Activated naive CD4-positive, alpha-beta T cell treated with anti-CD3 and anti-CD28 coated beads, Interleukin-2, amount 10 ng/mL, durations not matched to agents 7 days and 5 days (primary cell): ENCODE results near the gene STK39.

Source experiments
- CTCF ChIA-PET: fragments of 350-600 bp; sonication (Branson Sonifier 250); formaldehyde crosslinking; loops from one replicate; lab custom pipeline; 2021; ENCODE audit warnings: antibody characterized with exemption; lab: Charles Lee
- DNase-seq: peaks from one replicate; pipeline ENCODE4 v3.0.0-alpha.2; 2020
- H3K27ac Mint-ChIP-seq: one replicate; pipeline ENCODE4 v1.8.0; 2021; ENCODE audit warnings: mild to moderate bottlenecking, moderate library complexity, mixed read lengths
- H3K27me3 Mint-ChIP-seq: one replicate; pipeline ENCODE4 v1.8.0; 2021; ENCODE audit warnings: mild to moderate bottlenecking, mixed read lengths
- H3K36me3 Mint-ChIP-seq: one replicate; pipeline ENCODE4 v1.8.0; 2021; ENCODE audit warnings: mixed read lengths
- H3K4me1 Mint-ChIP-seq: one replicate; pipeline ENCODE4 v1.8.0; 2021; ENCODE audit warnings: mixed read lengths
- H3K4me3 Mint-ChIP-seq: one replicate; pipeline ENCODE4 v1.8.0; 2021; ENCODE audit warnings: mild to moderate bottlenecking, moderate library complexity, mixed read lengths
- H3K9me3 Mint-ChIP-seq: one replicate; pipeline ENCODE4 v1.8.0; 2021; ENCODE audit warnings: mixed read lengths

The STK39 gene

GRCh38 chr2:168159754-168160585, 87.4 kb downstream of the STK39 start:
- H3K4me1 Mint-ChIP-seq, result peaks cover 8% of the 10 kb centered on the region
- H3K4me3 Mint-ChIP-seq, result no peak overlapping the region
- no peaks in the 10 kb centered on the region for H3K9me3 Mint-ChIP-seq
- H3K27me3 Mint-ChIP-seq, result no peaks in the 10 kb centered on the region
- CTCF ChIA-PET, result interaction anchor here (0.9 to 2.8 kb wide), 4 partner anchors 11 to 187 kb away, joined by 3 to 25 read pairs (median 4); no protein-coding TSS in a partner anchor
- DNase-seq, result no peak
- H3K27ac Mint-ChIP-seq, result no peak overlapping the region
- H3K36me3 Mint-ChIP-seq, result peaks cover 22% of the 10 kb centered on the region

GRCh38 chr2:168158586-168158985, 88.8 kb downstream of the STK39 start:
- CTCF ChIA-PET, result interaction anchor here (1.1 kb wide), 1 partner anchor 53 kb away, joined by 3 read pairs; no protein-coding TSS in a partner anchor
- Mint-ChIP-seq H3K36me3 (peaks cover 21% of the 10 kb centered on the region), H3K27ac (no peak overlapping the region)

GRCh38 chr2:168157926-168158325, 89.5 kb downstream of the STK39 start:
- H3K4me3 Mint-ChIP-seq, result no peak overlapping the region
- CTCF ChIA-PET, result interaction anchor here (1.1 kb wide), 1 partner anchor 54 kb away, joined by 3 read pairs; no protein-coding TSS in a partner anchor
- no peak for DNase-seq

More at GRCh38 chr2:168158586-168158985, 88.8 kb downstream of the STK39 start:
- Mint-ChIP-seq H3K27me3 (no peaks in the 10 kb centered on the region), H3K9me3 (no peaks in the 10 kb centered on the region), H3K4me3 (no peak overlapping the region), H3K4me1 (peaks cover 8% of the 10 kb centered on the region)
- no peak for DNase-seq

GRCh38 chr2:168157070-168157469, 90.3 kb downstream of the STK39 start:
- Mint-ChIP-seq H3K36me3 (peaks cover 20% of the 10 kb centered on the region), H3K4me3 (no peak overlapping the region), H3K27me3 (no peaks in the 10 kb centered on the region), H3K4me1 (peaks cover 8% of the 10 kb centered on the region), H3K27ac (no peak overlapping the region), H3K9me3 (no peaks in the 10 kb centered on the region)
- DNase-seq, result no peak
- CTCF ChIA-PET, result interaction anchor here (1.0 to 2.0 kb wide), 2 partner anchors 38 to 190 kb away, joined by 3 to 6 read pairs; no protein-coding TSS in a partner anchor

More at GRCh38 chr2:168157926-168158325, 89.5 kb downstream of the STK39 start:
- Mint-ChIP-seq H3K27me3 (no peaks in the 10 kb centered on the region), H3K27ac (no peak overlapping the region), H3K36me3 (peaks cover 15% of the 10 kb centered on the region), H3K9me3 (no peaks in the 10 kb centered on the region), H3K4me1 (peaks cover 8% of the 10 kb centered on the region)

GRCh38 chr2:168156661-168157060, 90.7 kb downstream of the STK39 start:
- CTCF ChIA-PET, result interaction anchor here (1.0 to 2.0 kb wide), 2 partner anchors 38 to 190 kb away, joined by 3 to 6 read pairs; no protein-coding TSS in a partner anchor
- DNase-seq, result no peak
- no peaks in the 10 kb centered on the region for H3K9me3 Mint-ChIP-seq
- no peak overlapping the region for H3K4me3 Mint-ChIP-seq
- peaks cover 8% of the 10 kb centered on the region for H3K4me1 Mint-ChIP-seq
- peaks cover 21% of the 10 kb centered on the region for H3K36me3 Mint-ChIP-seq
- H3K27me3 Mint-ChIP-seq, result no peaks in the 10 kb centered on the region
- no peak overlapping the region for H3K27ac Mint-ChIP-seq

- H3K27ac Mint-ChIP-seq, result no peak overlapping the region
- peaks cover 18% of the 10 kb centered on the region for H3K36me3 Mint-ChIP-seq
- no peak for DNase-seq
- H3K27me3 Mint-ChIP-seq, result no peaks in the 10 kb centered on the region
- H3K9me3 Mint-ChIP-seq, result no peaks in the 10 kb centered on the region
- CTCF ChIA-PET, result interaction anchor here (2.0 kb wide), 1 partner anchor 37 kb away, joined by 6 read pairs; no protein-coding TSS in a partner anchor
- no peak overlapping the region for H3K4me3 Mint-ChIP-seq
- peaks cover 8% of the 10 kb centered on the region for H3K4me1 Mint-ChIP-seq
Measured at GRCh38 chr2:168155680-168156079, 91.7 kb downstream of the STK39 start.

- no peak for DNase-seq
- peaks cover 9% of the 10 kb centered on the region for H3K4me1 Mint-ChIP-seq
- H3K36me3 Mint-ChIP-seq, result peaks cover 18% of the 10 kb centered on the region
- no peak overlapping the region for H3K4me3 Mint-ChIP-seq
- no peak overlapping the region for H3K27ac Mint-ChIP-seq
- CTCF ChIA-PET, result interaction anchor here (1.2 kb wide), 1 partner anchor 35 kb away, joined by 3 read pairs; no protein-coding TSS in a partner anchor
- H3K27me3 Mint-ChIP-seq, result no peaks in the 10 kb centered on the region
- no peaks in the 10 kb centered on the region for H3K9me3 Mint-ChIP-seq
Measured at GRCh38 chr2:168155046-168155445, 92.3 kb downstream of the STK39 start.

GRCh38 chr2:168152902-168153530, 94.4 kb downstream of the STK39 start:
- Mint-ChIP-seq H3K4me3 (no peak overlapping the region), H3K4me1 (peaks cover 18% of the 10 kb centered on the region), H3K27me3 (no peaks in the 10 kb centered on the region), H3K9me3 (no peaks in the 10 kb centered on the region), H3K27ac (no peak overlapping the region), H3K36me3 (peaks cover 20% of the 10 kb centered on the region)
- CTCF ChIA-PET, result no interaction called here
- no peak for DNase-seq

- CTCF ChIA-PET, result no interaction called here
- H3K9me3 Mint-ChIP-seq, result no peaks in the 10 kb centered on the region
- H3K4me1 Mint-ChIP-seq, result peaks cover 10% of the 10 kb centered on the region
- no peak for DNase-seq
- peaks cover 13% of the 10 kb centered on the region for H3K36me3 Mint-ChIP-seq
- no peak overlapping the region for H3K27ac Mint-ChIP-seq
- H3K4me3 Mint-ChIP-seq, result no peak overlapping the region
- H3K27me3 Mint-ChIP-seq, result no peaks in the 10 kb centered on the region
Measured at GRCh38 chr2:168149986-168150385, 97.4 kb downstream of the STK39 start.

GRCh38 chr2:168149150-168149974, 98.0 kb downstream of the STK39 start:
- no peaks in the 10 kb centered on the region for H3K27me3 Mint-ChIP-seq
- H3K27ac Mint-ChIP-seq, result no peak overlapping the region
- peaks cover 10% of the 10 kb centered on the region for H3K4me1 Mint-ChIP-seq
- H3K4me3 Mint-ChIP-seq, result no peak overlapping the region
- CTCF ChIA-PET, result no interaction called here
- H3K36me3 Mint-ChIP-seq, result peaks cover 15% of the 10 kb centered on the region
- DNase-seq, result no peak
- no peaks in the 10 kb centered on the region for H3K9me3 Mint-ChIP-seq

- Mint-ChIP-seq H3K27me3 (no peaks in the 10 kb centered on the region), H3K27ac (no peak overlapping the region), H3K36me3 (peaks cover 15% of the 10 kb centered on the region), H3K9me3 (no peaks in the 10 kb centered on the region), H3K4me1 (peaks cover 10% of the 10 kb centered on the region), H3K4me3 (no peak overlapping the region)
- no peak for DNase-seq
- CTCF ChIA-PET, result no interaction called here
Measured at GRCh38 chr2:168147830-168148794, 99.3 kb downstream of the STK39 start.

GRCh38 chr2:168146892-168147810, 100.2 kb downstream of the STK39 start:
- Mint-ChIP-seq H3K4me1 (peaks cover 10% of the 10 kb centered on the region), H3K36me3 (peaks cover 11% of the 10 kb centered on the region), H3K27ac (no peak overlapping the region), H3K4me3 (no peak overlapping the region), H3K27me3 (no peaks in the 10 kb centered on the region), H3K9me3 (no peaks in the 10 kb centered on the region)
- CTCF ChIA-PET, result no interaction called here
- DNase-seq, result no peak
